ENCODE results near the gene NCEH1.

The NCEH1 gene

DNA sequence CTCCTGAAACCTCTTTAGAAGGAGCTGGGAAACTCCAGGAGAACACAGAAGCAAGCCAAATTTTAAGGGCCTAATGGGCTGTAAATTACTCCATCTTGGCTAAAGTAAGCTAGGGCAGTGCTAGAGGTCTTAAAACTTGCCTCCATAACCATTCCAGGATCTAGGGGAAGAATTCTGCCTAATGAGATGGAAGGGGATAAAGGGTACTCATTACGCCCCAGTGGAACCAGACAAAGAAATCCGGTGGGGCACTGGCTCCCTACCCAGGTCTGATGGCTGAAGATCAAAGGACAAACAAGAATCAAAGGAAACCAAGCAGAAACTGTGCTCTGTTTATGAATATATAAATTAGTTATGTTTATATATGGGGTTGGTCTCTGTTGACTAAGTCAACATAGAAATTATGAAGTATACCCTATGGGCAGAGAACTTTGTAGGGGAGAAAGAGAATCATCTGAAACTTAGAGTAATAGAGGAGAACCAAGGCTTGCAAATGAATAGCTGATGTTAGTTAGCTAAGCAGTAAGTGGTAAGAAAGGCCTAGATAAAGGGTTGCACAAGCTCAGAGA lies 57.8 kb downstream of the NCEH1 start:
- no peak for DNase-seq (ENCODE audit: low read depth, low spot score)
- H3K4me3 ChIP-seq (ENCODE audit: low read length): no peak overlapping the region

DNA sequence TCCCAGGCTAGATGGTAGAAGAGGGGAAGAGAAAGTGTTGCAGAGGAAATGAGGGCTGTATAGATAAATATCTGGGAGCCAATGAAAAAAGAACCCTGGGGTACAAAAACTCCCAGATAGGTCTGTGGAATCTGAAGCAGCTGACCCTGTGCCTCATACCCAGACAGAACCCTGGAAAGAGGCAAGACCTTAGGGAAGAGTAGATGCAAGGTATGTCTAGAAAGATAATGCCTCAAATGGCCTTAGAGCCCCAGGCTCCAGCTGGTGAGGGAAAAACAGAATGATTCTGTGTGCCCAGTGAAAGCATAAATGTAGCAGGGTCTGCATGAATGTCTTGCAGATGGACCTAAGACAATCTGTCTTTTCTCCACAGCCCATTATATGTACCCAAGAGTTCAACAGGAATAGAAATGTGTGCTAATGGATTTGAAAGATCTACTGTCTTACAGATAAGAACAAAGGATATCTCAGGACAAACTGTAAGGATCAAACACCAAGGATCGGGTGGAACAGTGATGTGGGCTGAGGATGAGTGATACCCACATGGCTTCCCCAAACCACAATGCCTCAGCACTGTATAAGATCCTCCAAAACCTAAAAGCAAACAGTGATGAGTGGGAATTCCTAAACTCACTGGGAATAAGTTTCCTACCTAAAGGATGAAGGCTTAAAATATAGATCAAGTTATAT lies 58.8 kb downstream of the NCEH1 start:
- DNase-seq (ENCODE audit: low read depth, low spot score): no peak
- H3K4me3 ChIP-seq (ENCODE audit: low read length): no peak overlapping the region

DNA sequence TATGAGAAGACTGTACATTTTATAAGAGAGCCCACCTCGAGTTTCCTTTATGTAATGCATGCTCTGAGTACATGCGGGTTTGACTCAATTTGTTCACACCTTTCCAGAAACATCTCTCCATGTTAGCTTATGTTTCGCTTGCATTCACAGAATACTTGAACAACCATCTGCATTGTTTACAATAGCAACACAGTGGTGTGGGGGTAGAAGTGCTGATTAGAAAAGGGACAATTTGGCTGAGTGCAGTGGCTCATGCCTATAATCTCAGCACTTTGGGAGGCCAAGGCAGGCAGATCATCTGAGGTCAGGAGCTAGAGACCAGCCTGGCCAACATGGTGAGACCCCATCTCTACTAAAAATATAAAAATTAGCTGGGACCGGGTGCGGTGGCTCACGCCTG lies 60.9 kb downstream of the NCEH1 start:
- H3K4me3 ChIP-seq (ENCODE audit: low read length): no peak overlapping the region
- no peak for DNase-seq (ENCODE audit: low read depth, low spot score)

DNA sequence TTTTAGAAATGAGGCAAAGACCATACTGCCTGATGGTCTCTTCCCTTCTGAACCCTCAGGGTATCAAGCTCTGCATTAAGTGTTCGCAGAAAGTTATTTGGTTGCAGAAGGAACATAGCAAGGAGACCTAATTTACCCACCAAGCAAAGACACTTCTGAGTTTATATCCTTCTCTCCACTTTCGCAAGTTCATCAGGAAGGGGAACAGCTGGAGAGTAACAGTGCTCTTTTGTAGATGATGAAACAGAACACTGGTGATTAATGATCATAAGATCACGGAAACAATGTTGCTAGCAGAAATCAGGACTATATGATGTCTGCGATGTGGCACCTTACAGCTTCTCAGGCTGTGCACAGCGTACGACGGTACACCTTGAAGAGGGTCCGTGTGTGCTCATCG lies 62.1 kb downstream of the NCEH1 start:
- no peak for DNase-seq (ENCODE audit: low read depth, low spot score)
- H3K4me3 ChIP-seq (ENCODE audit: low read length): no peak overlapping the region

DNA sequence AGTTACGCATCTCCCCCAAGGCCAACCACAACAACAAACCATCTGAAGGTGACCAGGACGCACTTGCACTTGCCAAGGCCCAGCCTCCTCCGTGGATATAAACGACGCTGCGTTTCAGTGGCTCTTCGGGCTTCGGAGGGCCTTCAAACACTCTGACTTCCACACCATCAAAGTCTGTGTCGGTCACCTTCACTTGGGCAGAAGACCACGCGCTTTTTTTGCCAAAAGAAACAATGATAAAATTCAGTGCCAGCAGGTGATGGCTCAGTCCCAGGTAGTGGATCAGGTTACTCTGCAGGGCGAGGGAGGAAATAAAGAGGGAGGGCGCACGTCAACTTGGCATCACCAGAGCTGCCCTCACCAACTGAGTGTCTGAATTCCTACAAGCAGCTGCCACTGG lies 63.0 kb downstream of the NCEH1 start:
- no peak overlapping the region for H3K4me3 ChIP-seq (ENCODE audit: low read length)
- DNase-seq (ENCODE audit: low read depth, low spot score): no peak

DNA sequence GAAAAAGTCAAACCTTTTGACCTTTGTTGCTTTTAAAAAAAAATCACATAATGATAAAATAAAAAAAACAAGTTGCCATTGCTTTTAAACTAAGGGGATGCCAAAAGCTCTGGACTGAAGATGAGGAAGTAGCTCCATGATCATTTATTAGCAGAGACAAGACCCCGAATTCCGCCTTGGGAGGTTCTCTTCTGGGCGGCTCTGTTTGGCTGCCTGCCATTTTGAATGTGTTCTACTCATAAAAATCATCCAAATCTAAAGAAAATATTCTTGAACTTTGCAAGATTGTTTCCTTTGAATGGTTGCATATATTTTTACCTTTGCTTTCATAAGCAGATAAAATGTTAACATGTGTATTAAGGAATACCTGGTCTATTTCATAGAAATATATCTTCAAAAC lies 63.8 kb downstream of the NCEH1 start:
- H3K4me3 ChIP-seq (ENCODE audit: low read length): no peak overlapping the region
- DNase-seq (ENCODE audit: low read depth, low spot score): no peak

DNA sequence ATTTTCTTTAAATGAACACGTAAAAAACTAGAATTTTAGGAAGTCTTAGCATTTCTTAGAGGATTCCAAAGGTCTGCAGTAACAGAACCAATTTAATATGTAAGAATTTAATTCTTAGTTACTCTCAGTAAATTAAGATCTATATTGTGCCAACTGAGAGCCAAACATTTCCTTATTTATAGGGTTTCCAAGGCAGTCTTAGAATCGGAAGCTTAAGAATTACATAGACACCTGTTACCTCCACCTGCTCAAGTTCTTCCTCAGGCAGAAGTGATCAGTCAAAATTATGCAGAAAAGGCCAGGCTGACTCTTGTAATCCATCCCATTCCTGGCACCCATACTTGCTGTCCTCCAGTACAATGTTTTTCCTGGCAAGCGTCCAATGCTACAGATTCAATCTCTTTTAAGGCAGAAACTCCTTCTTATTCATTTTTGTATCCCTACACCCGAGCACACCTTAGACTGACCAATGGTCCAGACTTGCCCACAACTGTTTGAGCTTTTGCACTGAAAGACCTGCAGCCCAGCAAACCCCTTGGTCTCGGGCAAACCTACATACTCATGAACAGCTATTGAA lies 64.3 kb downstream of the NCEH1 start:
- no peak overlapping the region for H3K4me3 ChIP-seq (ENCODE audit: low read length)
- DNase-seq (ENCODE audit: low read depth, low spot score): no peak

DNA sequence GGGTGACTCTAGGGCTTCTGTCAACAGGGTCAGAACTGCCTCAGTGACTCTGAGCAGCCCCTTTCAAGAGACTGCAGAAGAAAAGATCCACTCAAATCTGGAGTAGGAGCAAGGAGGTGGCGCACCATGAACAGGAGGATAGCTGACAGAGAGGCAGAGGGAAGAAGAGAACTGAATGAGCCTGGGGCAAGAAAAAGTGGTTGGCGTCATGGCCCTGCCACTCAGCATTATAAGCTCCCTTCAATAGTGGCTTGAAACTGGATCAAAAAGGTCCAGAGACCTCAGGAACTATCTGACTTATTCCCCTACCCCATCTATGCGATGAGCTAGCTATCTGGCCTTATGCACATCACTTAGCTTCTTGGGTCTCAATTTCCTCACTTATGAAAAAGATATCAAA lies 66.6 kb downstream of the NCEH1 start:
- no peak for DNase-seq (ENCODE audit: low read depth, low spot score)
- H3K4me3 ChIP-seq (ENCODE audit: low read length): no peak overlapping the region

DNA sequence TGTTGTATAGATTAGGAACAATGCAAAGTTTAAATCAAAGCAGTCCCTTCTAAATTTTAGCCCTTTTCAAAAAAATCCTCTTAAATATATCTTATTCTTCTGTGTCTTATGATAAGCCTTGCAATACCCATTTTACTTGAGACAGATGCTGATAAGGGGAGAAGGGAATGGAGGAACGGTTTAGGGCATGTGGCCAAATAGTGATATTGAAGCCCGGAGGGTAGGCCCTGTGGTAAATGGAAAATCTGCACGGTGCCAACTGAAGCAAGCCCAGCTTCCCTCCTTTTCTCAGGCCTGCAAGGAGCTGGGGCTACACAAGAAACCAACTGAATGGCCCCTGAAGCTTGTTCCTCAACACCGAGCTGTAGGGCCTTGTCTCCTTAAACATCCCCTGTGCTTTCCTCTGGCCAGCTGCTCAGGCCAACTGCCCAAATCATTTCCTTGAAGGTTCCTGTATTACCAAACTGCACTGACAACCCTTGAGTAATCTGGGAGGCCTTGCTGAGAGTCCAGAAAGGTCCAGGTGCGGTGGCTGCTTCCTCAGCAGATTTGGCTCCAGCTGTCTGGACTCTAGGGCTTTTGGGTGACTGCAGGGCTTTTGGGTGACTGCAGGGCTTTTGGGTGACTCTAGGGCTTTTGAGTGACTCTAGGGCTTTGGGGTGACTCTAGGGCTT lies 67.2 kb downstream of the NCEH1 start:
- no peak for DNase-seq (ENCODE audit: low read depth, low spot score)
- no peak overlapping the region for H3K4me3 ChIP-seq (ENCODE audit: low read length)

DNA sequence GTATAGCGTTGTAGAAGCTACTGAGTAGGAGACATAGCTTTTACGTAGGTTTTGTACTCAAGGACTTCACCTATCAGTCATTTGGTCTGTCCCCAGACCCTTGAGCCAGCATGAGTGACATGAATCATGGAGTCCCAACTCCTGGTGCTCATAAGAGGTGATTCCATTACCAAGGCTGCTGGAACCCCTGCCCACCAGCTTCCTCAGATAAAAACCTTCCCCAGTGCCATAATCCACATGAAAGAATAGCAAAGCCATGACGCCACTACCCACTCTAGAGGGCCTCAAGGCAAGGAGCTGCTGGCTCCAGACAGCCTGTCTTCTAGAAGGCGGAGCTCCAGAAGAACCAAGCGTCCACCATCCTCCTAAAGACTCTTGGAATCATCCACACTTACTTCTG lies 69.6 kb downstream of the NCEH1 start:
- DNase-seq (ENCODE audit: low read depth, low spot score): no peak
- H3K4me3 ChIP-seq (ENCODE audit: low read length): no peak overlapping the region

DNA sequence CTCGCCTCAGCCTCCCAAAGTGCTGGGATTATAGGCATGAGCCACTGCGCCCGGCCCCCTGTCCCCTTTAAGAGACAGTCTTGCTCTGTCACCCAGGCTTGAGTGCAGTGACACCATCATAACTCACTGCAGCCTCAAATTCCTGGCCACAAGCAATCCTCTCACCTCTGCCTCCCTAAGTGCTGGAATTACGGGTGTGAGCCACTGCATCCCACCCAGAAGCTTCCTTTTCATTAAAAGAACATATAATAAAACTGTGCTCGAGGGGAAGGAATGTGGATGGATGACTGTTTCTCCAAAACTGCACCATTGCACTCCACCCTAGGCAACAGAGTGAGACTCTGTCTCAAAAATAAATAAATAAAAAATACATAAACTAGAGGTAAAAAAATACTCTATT lies 70.1 kb downstream of the NCEH1 start:
- DNase-seq (ENCODE audit: low read depth, low spot score): no peak

DNA sequence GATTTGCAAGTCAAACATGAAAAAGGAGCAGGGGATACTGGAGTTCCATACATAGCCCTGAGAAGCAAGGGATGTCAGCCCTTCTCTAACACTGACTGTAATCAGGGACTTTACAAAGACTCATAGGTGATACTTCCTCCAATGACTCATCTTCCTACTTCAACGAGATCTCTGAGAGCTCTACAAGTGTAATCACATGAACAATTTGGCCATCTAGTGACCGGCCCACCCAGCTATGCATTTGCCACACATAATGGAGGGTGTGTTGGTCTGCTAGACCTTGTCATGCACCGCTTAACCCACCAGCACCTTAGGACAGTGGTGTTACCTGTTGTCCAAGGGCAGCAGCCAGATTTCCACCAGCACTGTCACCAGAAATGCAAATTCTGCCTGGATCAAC lies 75.3 kb downstream of the NCEH1 start:
- no peak overlapping the region for H3K4me3 ChIP-seq (ENCODE audit: low read length)
- no peak for DNase-seq (ENCODE audit: low read depth, low spot score)

More for the DNA sequence above, 70.1 kb downstream of the NCEH1 start:
- H3K4me3 ChIP-seq (ENCODE audit: low read length): no peak overlapping the region

DNA sequence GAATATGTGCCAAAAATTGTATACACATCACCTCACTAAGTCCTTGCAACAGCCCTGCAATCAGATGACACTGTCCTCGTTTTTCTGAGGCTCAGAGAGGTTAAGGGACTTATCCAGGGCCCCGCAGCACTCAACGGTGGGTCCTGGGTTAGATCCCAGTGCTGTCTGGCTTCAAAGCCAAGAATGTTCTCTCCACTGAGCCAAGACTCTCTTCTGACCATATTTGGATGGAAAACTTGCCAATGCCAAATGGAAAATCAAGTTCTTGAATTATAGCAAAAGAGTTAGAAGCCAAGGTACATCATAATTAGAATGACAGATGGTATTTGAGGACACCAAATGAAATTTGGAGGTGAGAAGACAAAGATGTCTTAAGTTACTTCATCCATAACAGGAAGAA lies 75.9 kb downstream of the NCEH1 start:
- H3K4me3 ChIP-seq (ENCODE audit: low read length): no peak overlapping the region
- DNase-seq (ENCODE audit: low read depth, low spot score): no peak

DNA sequence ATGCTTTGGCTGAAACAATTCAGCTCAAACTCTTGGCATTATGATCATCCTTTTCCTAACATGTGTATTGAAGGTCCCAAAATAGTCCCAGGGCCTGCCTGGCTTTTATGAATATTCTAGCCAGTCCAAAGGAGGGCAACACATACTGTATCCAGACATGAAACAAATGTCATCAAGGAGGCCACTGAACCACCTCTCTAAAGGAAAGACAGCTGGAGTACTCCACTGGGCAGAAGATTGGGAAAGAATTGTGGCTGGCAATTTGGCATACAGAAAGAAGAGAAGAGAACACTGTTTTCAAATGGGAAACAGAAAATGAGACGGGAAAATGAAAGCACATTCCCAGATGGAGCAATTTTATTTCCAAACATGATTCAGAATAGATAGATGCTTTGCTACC lies 80.6 kb downstream of the NCEH1 start:
- no peak for DNase-seq (ENCODE audit: low read depth, low spot score)
- no peak overlapping the region for H3K4me3 ChIP-seq (ENCODE audit: low read length)

DNA sequence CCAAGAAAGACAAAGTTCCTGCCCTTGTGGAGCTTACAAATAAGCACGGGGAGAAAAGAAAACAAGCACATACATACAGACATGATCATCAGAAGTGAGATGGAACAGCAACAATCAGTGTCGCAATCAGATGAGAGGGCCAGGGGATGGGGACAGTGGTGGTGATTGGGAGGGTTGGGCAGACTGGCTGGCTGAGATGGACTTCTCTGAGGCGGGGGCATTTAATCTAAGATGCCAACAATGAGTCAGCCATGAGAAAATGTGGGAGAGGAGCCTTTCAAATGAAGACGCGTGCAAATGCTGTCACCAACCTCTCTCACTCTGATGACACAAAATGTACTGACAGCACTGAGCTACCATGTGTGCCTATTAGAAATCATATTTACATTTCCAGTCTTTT lies 81.4 kb downstream of the NCEH1 start:
- DNase-seq (ENCODE audit: low read depth, low spot score): no peak
- H3K4me3 ChIP-seq (ENCODE audit: low read length): no peak overlapping the region

DNA sequence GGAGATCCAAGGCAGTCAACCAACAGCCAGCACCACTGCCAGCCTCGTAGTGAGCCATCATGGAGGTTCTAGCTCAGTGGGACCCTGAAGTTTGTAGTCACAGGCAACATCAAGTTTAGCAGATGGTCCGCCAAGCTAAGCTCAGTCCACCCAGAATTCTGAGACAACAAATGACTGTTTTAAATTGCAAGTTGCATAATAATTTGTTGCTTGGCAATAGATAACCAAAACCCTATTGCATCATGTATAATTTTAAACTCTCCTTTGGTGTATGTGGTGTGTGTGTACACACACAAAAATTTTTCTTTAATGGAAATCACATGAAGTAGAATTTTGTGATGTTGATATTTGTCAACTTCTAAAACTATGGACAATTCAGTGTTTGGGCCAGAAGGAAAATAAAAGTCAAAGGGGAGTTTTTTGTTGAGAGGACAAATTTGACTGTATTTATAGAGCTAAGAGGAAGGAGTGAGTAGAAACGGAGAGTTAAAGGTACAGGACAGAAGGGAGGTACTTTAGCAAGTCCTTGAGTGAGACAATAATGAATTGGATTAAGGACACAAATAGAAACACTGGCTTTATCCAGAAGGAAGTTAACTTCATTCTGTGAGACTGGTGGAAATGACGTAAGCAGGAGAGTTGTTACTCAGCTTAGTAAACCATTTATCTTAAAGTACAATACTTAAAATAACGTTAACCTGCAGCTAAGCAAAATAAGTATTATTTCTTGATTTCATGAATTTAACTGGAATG lies 83.6 kb downstream of the NCEH1 start:
- no peak for DNase-seq (ENCODE audit: low read depth, low spot score)
- no peak overlapping the region for H3K4me3 ChIP-seq (ENCODE audit: low read length)

DNA sequence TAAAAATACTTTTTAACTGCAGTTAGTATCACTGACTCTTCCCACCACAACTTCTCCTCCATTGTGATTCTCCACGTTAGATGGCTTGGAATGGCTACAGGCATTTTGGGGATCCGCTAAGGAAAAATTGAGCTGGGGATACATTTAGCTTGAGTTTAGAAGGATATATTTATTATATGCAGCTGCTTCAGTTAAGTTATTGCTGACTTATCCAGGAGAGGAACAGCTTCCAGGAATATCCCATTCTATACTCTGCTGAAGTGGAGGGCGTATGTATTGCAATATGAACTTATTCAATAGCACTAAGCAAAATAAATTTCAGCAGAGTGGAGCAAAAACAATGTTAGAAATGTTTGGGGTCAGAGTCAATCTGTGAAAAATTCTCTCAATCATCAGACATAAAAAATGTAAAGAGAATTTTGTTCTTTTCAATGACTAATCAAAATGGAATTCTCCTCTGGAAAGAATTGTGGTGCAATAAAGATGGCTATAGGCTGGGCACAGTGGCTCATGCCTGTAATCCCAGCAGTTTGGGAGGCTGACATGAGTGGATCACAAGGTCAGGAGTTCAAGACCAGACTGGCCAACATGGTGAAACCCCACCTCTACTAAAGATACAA lies 84.7 kb downstream of the NCEH1 start:
- no peak for DNase-seq (ENCODE audit: low read depth, low spot score)
- H3K4me3 ChIP-seq (ENCODE audit: low read length): no peak overlapping the region

DNA sequence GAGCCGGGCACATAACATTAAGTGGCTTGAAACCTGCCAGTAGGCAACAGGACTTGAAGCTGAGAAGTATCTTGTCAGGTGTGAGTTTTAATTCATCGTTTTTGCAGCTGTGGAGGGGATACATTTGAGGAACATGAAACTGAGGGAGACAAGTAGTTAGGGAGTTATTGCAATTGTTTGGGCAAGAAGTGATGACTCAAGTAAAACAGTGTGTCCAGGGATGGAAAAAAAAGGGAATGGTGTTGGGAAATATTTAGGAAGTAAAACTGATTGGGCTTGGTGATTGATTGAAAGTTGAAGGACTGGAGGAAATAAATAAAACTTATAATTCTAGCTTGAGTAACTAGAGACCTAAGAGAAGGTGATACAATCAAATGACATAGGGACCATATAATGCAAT lies 85.5 kb downstream of the NCEH1 start:
- no peak for DNase-seq (ENCODE audit: low read depth, low spot score)
- no peak overlapping the region for H3K4me3 ChIP-seq (ENCODE audit: low read length)

DNA sequence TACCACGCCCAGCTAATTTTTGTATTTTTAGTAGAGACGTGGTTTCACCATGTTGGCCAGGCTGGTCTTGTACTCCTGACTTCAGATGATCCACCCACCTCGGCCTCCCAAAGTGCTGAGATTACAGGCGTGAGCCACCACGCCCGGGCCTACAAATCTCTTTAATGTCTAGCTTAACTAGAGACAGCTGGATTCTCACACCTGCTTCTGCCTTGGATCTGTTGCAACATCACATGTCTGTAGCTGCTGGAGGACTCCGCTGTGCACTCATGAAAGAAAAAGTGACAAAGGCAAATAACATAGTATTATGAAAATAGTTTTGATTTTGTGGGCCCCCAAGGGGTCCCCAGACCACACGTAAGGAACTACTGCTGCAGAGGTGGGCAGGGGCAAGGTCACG lies 85.9 kb downstream of the NCEH1 start:
- DNase-seq (ENCODE audit: low read depth, low spot score): peak; percentile 66
- no peak overlapping the region for H3K4me3 ChIP-seq (ENCODE audit: low read length)
